IPS DF 4.7 (cell line): Measurements from ENCODE around the gene WNK1.
"Not testable (repeated sequence)": the region's sequence is repeated elsewhere in the genome, so short reads cannot be mapped to it uniquely, and the experiment has no call there.

Source experiments
- DNase-seq: peaks from one replicate; pipeline ENCODE4 v3.0.0-alpha.2; 2013; ENCODE audit warnings: low spot score; ENCODE audit errors: extremely low read depth

Gene WNK1

GRCh38 chr12:817456-817855, 65.1 kb downstream of the WNK1 start:
- not testable (repeated sequence) for DNase-seq

- DNase-seq = no peak
Observed at GRCh38 chr12:817941-818600, 65.7 kb downstream of the WNK1 start.

- no peak for DNase-seq
Observed at GRCh38 chr12:818733-819132, 66.4 kb downstream of the WNK1 start.

GRCh38 chr12:820336-820735, 68.0 kb downstream of the WNK1 start:
- DNase-seq = no peak

GRCh38 chr12:823028-823698, 70.8 kb downstream of the WNK1 start:
- no peak for DNase-seq

- DNase-seq = no peak
Observed at GRCh38 chr12:826331-826730, 74.0 kb downstream of the WNK1 start.

GRCh38 chr12:828726-829395, 76.5 kb downstream of the WNK1 start:
- no peak for DNase-seq

- no peak for DNase-seq
Observed at GRCh38 chr12:830111-830867, 77.9 kb downstream of the WNK1 start.

GRCh38 chr12:835754-836518, 83.6 kb downstream of the WNK1 start:
- no peak for DNase-seq

GRCh38 chr12:836952-837351, 84.6 kb downstream of the WNK1 start:
- no peak for DNase-seq

- no peak for DNase-seq
Observed at GRCh38 chr12:837548-837947, 85.2 kb downstream of the WNK1 start.

- no peak for DNase-seq
Observed at GRCh38 chr12:843609-844008, 91.2 kb downstream of the WNK1 start.

- no peak for DNase-seq
Observed at GRCh38 chr12:846421-846820, 94.0 kb downstream of the WNK1 start.

GRCh38 chr12:848173-848865, 95.9 kb downstream of the WNK1 start:
- no peak for DNase-seq

- DNase-seq = no peak
Observed at GRCh38 chr12:848882-849527, 96.6 kb downstream of the WNK1 start.

GRCh38 chr12:849733-850437, 97.5 kb downstream of the WNK1 start:
- DNase-seq = not testable (repeated sequence)

GRCh38 chr12:851343-851742, 99.0 kb downstream of the WNK1 start:
- DNase-seq = no peak

GRCh38 chr12:851913-852312, 99.5 kb downstream of the WNK1 start:
- DNase-seq = no peak

GRCh38 chr12:852864-853263, 100.5 kb downstream of the WNK1 start:
- no peak for DNase-seq
